RWPE2 (cell line): ENCODE measurements around the gene MEIS1.
A peak's percentile ranks its signal among the peaks of the same experiment; 100 is the strongest.

Experiments
- ATAC-seq: fragments of 200-7000 bp; cut with Tn5 transposase; 3 replicates; pipeline ENCODE4 v1.9.1; 2021; ENCODE audit warnings: low read depth
- DNase-seq: peaks from one replicate; pipeline ENCODE4 v3.0.0-alpha.2; 2020; ENCODE audit warnings: low spot score
- H3K27ac ChIP-seq: fragments of 450-650 bp; 2 replicates; pipeline ENCODE4 v1.5.1; 2017; ENCODE audit warnings: mild to moderate bottlenecking; ENCODE audit not compliant: poor library complexity, severe bottlenecking
- H3K27me3 ChIP-seq: fragments of 250-450 bp; sonication (Bioruptor Pico); 2 replicates; pipeline ENCODE4 v1.5.1; 2021; ENCODE audit warnings: mild to moderate bottlenecking, moderate library complexity; ENCODE audit not compliant: insufficient read depth, poor library complexity, severe bottlenecking
- H3K36me3 ChIP-seq: fragments of 250-450 bp; sonication (Bioruptor Pico); 2 replicates; pipeline ENCODE4 v1.5.1; 2020; ENCODE audit warnings: low read depth, mild to moderate bottlenecking, moderate library complexity
- H3K4me1 ChIP-seq: fragments of 250-450 bp; sonication (Bioruptor Pico); 2 replicates; pipeline ENCODE4 v1.5.1; 2021; ENCODE audit warnings: mild to moderate bottlenecking, moderate library complexity; ENCODE audit not compliant: insufficient read depth, poor library complexity, severe bottlenecking
- H3K4me3 ChIP-seq: fragments of 250-450 bp; sonication (Bioruptor Pico); 2 replicates; pipeline ENCODE4 v1.5.1; 2021; ENCODE audit warnings: mild to moderate bottlenecking, moderate library complexity; ENCODE audit not compliant: severe bottlenecking
- H3K9me3 ChIP-seq: fragments of 250-450 bp; sonication (Bioruptor Pico); 2 replicates; pipeline ENCODE4 v1.5.1; 2021; ENCODE audit warnings: mild to moderate bottlenecking, moderate library complexity; ENCODE audit not compliant: severe bottlenecking
- CTCF ChIP-seq: fragments of 450-650 bp; IDR thresholded peaks from one replicate; pipeline ENCODE4 v1.5.1; 2017; ENCODE audit warnings: mild to moderate bottlenecking, moderate library complexity; ENCODE audit not compliant: poor library complexity, severe bottlenecking

Gene MEIS1

GRCh38 chr2:66522611-66523376 lies 87.9 kb downstream of the MEIS1 start:
- ATAC-seq (no peak), DNase-seq (no peak)
- Histone ChIP-seq H3K4me1 (no peaks in the 10 kb centered on the region), H3K36me3 (no peaks in the 10 kb centered on the region), H3K27ac (no peak overlapping the region), H3K27me3 (no peaks in the 10 kb centered on the region), H3K4me3 (no peak overlapping the region), H3K9me3 (no peaks in the 10 kb centered on the region)
- TF ChIP-seq CTCF, result no peak

GRCh38 chr2:66523377-66523969 lies 88.5 kb downstream of the MEIS1 start:
- Histone ChIP-seq H3K4me3 (no peak overlapping the region), H3K9me3 (no peaks in the 10 kb centered on the region), H3K27me3 (no peaks in the 10 kb centered on the region), H3K36me3 (no peaks in the 10 kb centered on the region), H3K4me1 (no peaks in the 10 kb centered on the region), H3K27ac (no peak overlapping the region)
- no peak for TF ChIP-seq CTCF
- no peak for DNase-seq
- no peak for ATAC-seq

GRCh38 chr2:66523990-66524389 lies 89.1 kb downstream of the MEIS1 start:
- H3K9me3 ChIP-seq, result no peaks in the 10 kb centered on the region
- no peak for TF ChIP-seq CTCF

GRCh38 chr2:66525606-66526005 lies 90.7 kb downstream of the MEIS1 start:
- Histone ChIP-seq H3K9me3 (no peaks in the 10 kb centered on the region), H3K4me3 (no peak overlapping the region), H3K36me3 (no peaks in the 10 kb centered on the region), H3K27me3 (no peaks in the 10 kb centered on the region), H3K27ac (no peak overlapping the region), H3K4me1 (no peaks in the 10 kb centered on the region)
- ATAC-seq, result no peak
- no peak for TF ChIP-seq CTCF
- no peak for DNase-seq

More at GRCh38 chr2:66523990-66524389, 89.1 kb downstream of the MEIS1 start:
- H3K27me3 ChIP-seq, result no peaks in the 10 kb centered on the region
- ATAC-seq (0 out of 3 replicates have a peak, but pooled peaks have one; percentile 10), DNase-seq (no peak)
- H3K4me1 ChIP-seq, result no peaks in the 10 kb centered on the region
- no peak overlapping the region for H3K4me3 ChIP-seq
- H3K27ac ChIP-seq, result no peak overlapping the region
- H3K36me3 ChIP-seq, result no peaks in the 10 kb centered on the region

- Histone ChIP-seq H3K27me3 (no peaks in the 10 kb centered on the region), H3K27ac (no peak overlapping the region), H3K4me3 (no peak overlapping the region), H3K4me1 (no peaks in the 10 kb centered on the region), H3K36me3 (no peaks in the 10 kb centered on the region), H3K9me3 (no peaks in the 10 kb centered on the region)
- DNase-seq, result no peak
- no peak for TF ChIP-seq CTCF
- ATAC-seq, result no peak
Observed at GRCh38 chr2:66526180-66526579, 91.3 kb downstream of the MEIS1 start.
